HL-60 (cell line): ENCODE data around the gene ZSWIM7.

Experiments
- DNase-seq, 2 experiments: peaks; one replicate each; pipeline ENCODE4 v3.0.0-alpha.2; 2010 to 2020; ENCODE audit warnings: low read depth in 1 of 2, low spot score in 1 of 2
- H3K27ac ChIP-seq: fragments of 250-450 bp; sonication (Bioruptor Pico); replicated peaks from 2 replicates; pipeline ENCODE4 v1.5.1; 2020; ENCODE audit warnings: mild to moderate bottlenecking, moderate library complexity
- H3K27me3 ChIP-seq: fragments of 250-450 bp; sonication (Bioruptor Pico); 2 replicates; pipeline ENCODE4 v1.5.1; 2021; ENCODE audit warnings: mild to moderate bottlenecking, moderate library complexity; ENCODE audit not compliant: insufficient read depth, poor library complexity, severe bottlenecking
- H3K4me3 ChIP-seq: replicated peaks from 2 replicates; pipeline ENCODE4 v1.5.1; 2011; ENCODE audit warnings: mild to moderate bottlenecking, control low read depth, low read length; ENCODE audit not compliant: insufficient read depth
- GABPA ChIP-seq: IDR thresholded peaks from 2 replicates; pipeline ENCODE4 v1.6.1; 2012; ENCODE audit warnings: low read depth
- POLR2AphosphoS5 ChIP-seq: IDR thresholded peaks from 2 replicates; pipeline ENCODE4 v1.6.1; 2012; ENCODE audit warnings: low read depth
- SPI1 ChIP-seq: IDR thresholded peaks from 2 replicates; pipeline ENCODE4 v1.6.1; 2012; ENCODE audit warnings: low read depth, mild to moderate bottlenecking, borderline replicate concordance
- TF ChIP-seq, protein P1 (sequence below): IDR thresholded peaks from 2 replicates; pipeline ENCODE4 v1.6.1; 2012; ENCODE audit warnings: low read depth; ENCODE audit not compliant: insufficient replicate concordance
- TF ChIP-seq, protein P2 (sequence below): IDR thresholded peaks from one replicate; pipeline ENCODE4 v1.5.1; 2011; ENCODE audit warnings: low read length, control low read depth, inconsistent platforms; ENCODE audit not compliant: insufficient read depth

ZSWIM7 gene

DNA sequence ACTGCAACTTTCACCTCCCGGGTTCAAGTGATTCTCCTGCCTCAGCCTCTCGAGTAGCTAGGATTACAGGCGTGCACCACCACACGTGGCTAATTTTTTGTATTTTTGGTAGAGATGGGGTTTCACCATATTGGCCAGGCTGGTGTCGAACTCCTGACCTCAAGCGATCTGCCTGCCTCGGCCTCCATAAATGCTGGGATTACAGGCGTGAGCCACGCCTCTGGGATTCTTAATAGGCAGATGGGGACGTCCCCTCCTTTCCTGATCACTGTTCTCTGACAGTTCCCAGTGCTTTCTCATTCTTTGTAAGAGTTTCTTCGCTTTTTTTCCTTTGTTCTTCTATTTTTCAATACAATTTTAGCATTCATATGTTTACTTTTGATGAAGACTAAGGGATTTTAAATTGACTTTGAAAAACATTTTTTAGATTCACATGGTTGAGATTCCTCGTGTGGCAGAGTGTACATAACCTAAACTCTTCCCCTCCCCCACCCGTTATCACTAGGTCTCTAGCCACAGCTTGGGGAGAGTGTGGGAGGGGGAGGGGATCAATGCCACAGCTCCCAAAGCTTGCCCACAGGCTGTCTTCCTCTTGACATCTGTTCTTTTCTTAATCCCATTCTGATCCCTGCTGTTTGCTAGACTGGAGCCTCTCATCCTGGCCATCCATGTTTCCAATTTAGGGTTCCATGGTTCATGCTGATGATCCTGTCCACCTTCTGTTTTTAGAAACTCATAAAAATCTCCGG is 43.5 kb downstream of the ZSWIM7 start:
- H3K27ac ChIP-seq: no peak overlapping the region
- peak in 1 of 2 experiments; percentile 5 for DNase-seq
- H3K4me3 ChIP-seq: no peak overlapping the region
- TF ChIP-seq, protein P1, sequence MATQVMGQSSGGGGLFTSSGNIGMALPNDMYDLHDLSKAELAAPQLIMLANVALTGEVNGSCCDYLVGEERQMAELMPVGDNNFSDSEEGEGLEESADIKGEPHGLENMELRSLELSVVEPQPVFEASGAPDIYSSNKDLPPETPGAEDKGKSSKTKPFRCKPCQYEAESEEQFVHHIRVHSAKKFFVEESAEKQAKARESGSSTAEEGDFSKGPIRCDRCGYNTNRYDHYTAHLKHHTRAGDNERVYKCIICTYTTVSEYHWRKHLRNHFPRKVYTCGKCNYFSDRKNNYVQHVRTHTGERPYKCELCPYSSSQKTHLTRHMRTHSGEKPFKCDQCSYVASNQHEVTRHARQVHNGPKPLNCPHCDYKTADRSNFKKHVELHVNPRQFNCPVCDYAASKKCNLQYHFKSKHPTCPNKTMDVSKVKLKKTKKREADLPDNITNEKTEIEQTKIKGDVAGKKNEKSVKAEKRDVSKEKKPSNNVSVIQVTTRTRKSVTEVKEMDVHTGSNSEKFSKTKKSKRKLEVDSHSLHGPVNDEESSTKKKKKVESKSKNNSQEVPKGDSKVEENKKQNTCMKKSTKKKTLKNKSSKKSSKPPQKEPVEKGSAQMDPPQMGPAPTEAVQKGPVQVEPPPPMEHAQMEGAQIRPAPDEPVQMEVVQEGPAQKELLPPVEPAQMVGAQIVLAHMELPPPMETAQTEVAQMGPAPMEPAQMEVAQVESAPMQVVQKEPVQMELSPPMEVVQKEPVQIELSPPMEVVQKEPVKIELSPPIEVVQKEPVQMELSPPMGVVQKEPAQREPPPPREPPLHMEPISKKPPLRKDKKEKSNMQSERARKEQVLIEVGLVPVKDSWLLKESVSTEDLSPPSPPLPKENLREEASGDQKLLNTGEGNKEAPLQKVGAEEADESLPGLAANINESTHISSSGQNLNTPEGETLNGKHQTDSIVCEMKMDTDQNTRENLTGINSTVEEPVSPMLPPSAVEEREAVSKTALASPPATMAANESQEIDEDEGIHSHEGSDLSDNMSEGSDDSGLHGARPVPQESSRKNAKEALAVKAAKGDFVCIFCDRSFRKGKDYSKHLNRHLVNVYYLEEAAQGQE: no peak
- no peak for TF ChIP-seq POLR2AphosphoS5
- TF ChIP-seq SPI1: no peak
- TF ChIP-seq, protein P2, sequence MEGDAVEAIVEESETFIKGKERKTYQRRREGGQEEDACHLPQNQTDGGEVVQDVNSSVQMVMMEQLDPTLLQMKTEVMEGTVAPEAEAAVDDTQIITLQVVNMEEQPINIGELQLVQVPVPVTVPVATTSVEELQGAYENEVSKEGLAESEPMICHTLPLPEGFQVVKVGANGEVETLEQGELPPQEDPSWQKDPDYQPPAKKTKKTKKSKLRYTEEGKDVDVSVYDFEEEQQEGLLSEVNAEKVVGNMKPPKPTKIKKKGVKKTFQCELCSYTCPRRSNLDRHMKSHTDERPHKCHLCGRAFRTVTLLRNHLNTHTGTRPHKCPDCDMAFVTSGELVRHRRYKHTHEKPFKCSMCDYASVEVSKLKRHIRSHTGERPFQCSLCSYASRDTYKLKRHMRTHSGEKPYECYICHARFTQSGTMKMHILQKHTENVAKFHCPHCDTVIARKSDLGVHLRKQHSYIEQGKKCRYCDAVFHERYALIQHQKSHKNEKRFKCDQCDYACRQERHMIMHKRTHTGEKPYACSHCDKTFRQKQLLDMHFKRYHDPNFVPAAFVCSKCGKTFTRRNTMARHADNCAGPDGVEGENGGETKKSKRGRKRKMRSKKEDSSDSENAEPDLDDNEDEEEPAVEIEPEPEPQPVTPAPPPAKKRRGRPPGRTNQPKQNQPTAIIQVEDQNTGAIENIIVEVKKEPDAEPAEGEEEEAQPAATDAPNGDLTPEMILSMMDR: no peak
- no peak for TF ChIP-seq GABPA
- no peaks in the 10 kb centered on the region for H3K27me3 ChIP-seq

DNA sequence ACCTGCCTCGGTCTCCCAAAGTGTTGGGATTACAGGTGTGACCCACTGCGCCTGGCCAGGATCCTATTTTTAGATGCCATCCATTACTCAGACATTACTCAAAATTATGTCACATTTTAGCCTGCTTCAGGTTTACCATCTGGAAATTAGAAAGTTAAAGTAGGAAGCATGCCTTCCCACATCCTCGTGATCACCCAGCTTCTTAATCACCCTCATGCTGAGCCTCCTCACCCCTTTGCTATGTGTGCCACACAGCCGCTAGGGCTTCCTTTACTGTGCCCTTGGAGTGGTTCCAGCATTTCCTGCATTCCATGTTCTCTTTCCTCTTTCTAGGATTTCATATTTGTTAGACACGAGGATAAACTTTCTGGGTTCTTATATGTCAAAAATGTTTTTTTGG is 45.3 kb downstream of the ZSWIM7 start:
- Histone ChIP-seq H3K27me3 (no peaks in the 10 kb centered on the region), H3K27ac (no peak overlapping the region), H3K4me3 (no peak overlapping the region)
- TF ChIP-seq, protein P1: no peak
- TF ChIP-seq, protein P2: no peak
- TF ChIP-seq POLR2AphosphoS5 (no peak), GABPA (no peak), SPI1 (no peak)
- DNase-seq: no peak

DNA sequence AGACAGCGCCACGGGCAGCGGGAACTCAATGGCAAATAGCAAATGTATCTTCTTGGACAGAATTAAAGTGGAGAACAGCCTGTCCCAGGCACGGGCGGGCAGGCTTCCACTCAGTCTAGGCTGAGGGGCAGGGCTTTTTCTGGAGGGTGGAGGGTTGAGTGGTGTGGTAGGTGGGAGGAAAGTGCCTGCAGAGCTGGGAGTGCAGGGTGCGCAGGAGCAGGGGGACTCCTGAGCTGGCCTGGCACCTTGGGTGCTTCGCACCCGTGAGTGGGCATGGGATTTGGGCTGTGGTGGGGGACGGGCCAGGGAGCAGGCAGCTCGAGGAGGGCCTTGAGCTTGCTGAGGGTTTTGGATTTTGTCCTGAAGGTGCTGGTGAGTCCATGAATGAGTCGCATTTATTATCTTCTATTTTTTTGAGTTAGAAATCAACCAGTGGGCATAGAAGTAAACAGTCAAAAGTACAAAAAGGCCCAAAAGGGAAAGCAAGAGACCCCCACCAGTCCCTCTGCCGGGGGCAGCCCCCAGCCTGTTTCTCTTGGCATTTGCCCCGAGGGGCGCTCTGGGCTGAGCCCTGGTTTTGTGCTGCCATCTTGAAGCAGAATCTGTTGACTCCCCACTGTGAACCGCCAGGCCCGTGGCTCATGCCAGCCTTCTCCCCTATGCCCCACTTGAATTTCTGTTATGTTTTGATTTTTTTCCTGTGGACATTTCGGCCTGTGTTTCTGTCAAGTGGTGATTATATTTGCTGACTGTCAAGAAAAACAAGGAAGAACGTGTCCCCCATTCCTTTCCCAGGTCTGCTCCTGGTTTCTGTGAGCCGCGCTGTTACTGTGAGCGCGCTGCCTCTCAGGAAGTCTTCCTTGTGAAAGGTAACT is 46.4 kb downstream of the ZSWIM7 start:
- Histone ChIP-seq H3K27me3 (no peaks in the 10 kb centered on the region), H3K4me3 (no peak overlapping the region), H3K27ac (no peak overlapping the region)
- TF ChIP-seq POLR2AphosphoS5 (no peak), GABPA (no peak), SPI1 (no peak)
- TF ChIP-seq, protein P1: no peak
- TF ChIP-seq, protein P2: no peak
- DNase-seq: no peak
